ENCODE measurements around the gene SOX4. TPM values are rescaled to one million over a fixed set of nuclear protein-coding genes. Genes with fewer than 3 reads are reported as not detected.
A peak's percentile ranks its signal among the peaks of the same experiment; 100 is the strongest.

Gene SOX4
- total and polyA plus RNA-seq, 2 experiments from 2014 or later: 4.5 to 6.3 TPM

DNA sequence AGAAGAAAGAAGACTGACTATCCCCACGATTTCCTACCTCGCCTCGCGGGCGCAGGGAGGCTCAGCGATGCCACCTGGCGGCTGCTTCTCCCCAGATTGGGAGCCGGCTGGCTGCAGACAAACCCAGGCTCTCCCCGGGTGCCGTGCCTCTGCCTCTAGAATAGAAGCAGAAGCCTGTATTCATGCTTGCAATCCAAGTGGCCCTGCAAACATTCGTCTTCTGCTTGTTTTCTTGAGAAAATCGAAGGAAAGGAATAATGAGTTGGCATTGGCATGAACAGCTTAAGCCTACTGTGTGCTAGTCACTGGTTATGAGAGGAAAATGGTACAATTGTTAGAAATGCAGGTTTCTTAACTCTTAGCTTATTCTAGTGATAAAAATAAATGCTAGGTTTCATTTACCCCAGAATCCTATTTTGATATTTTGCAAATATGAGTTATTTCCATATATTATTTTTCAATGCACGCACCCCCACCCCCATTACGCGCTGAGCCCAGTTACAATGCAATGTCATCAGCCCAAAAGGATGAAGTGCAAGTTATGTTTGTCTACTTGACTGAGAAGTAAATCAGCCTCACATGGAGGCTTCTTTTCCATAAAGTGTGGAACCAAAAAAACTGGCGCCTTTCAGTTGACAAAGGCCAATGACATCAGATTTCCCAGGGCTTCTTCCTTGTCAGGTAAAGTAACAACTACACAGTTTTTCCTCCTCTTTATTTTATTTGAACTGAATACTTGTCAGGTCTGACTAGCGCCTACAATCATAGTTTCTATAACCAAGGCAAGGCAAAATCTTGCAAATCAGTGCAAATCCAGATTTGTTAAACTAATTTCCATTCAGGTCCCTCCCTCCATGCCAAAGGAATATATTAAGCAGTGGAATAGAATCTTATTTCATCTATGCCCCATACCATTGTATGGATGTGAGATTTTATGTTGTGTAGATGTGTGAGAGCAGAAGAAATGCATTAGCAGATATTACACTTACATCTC, 3.9 kb upstream of the SOX4 start:
- no peaks in the 10 kb centered on the region for H3K36me3 ChIP-seq (ENCODE audit: low read depth)
- TF ChIP-seq EZH2phosphoT487 (IDR thresholded peaks at IDR 0.05; ENCODE audit: insufficient read depth, low read depth) (no peak), EZH2 (IDR thresholded peaks at IDR 0.05; ENCODE audit: insufficient read depth, poor library complexity, severe bottlenecking) (no peak)
- in situ Hi-C loops (cut with MboI): loop anchor here (10.0 kb wide), 2 partner anchors 715 to 1025 kb away; no protein-coding TSS in a partner anchor
- H3K9ac ChIP-seq: peak overlapping the region; percentile 79
- H4K20me1 ChIP-seq (ENCODE audit: insufficient read depth): no peaks in the 10 kb centered on the region
- 0 out of 2 replicates have a peak, but pooled peaks cover 4% of the 10 kb centered on the region for H3K4me1 ChIP-seq (ENCODE audit: insufficient read depth)
- DNase-seq: peak; percentile 91
- H3F3A ChIP-seq (ENCODE audit: insufficient read depth): peaks cover 11% of the 10 kb centered on the region
- no peaks in the 10 kb centered on the region for H3K9me3 ChIP-seq (ENCODE audit: low read depth)
- no peaks in the 10 kb centered on the region for H3K27me3 ChIP-seq (replicated peaks; ENCODE audit: insufficient read depth)
- no peaks in the 10 kb centered on the region for H3K9me2 ChIP-seq (ENCODE audit: insufficient read depth)
- peak overlapping the region; percentile 99 for H3K4me3 ChIP-seq
- peak overlapping the region; percentile 47; the same call in 1 of the 2 replicates for H3K27ac ChIP-seq
- 26 to 27% methylated on average over 17 of the region's 17 CpGs for WGBS, 2 experiments (ENCODE audit: low coverage in 1 of 2, low lambda C conversion rate in 2 of 2, missing lambda C conversion rate in 2 of 2)
- H3K4me2 ChIP-seq (ENCODE audit: unreplicated experiment): peak overlapping the region; percentile 96
- no peaks in the 10 kb centered on the region for H3K79me2 ChIP-seq (ENCODE audit: insufficient read depth)
- H2AFZ ChIP-seq: peak overlapping the region; percentile 100

DNA sequence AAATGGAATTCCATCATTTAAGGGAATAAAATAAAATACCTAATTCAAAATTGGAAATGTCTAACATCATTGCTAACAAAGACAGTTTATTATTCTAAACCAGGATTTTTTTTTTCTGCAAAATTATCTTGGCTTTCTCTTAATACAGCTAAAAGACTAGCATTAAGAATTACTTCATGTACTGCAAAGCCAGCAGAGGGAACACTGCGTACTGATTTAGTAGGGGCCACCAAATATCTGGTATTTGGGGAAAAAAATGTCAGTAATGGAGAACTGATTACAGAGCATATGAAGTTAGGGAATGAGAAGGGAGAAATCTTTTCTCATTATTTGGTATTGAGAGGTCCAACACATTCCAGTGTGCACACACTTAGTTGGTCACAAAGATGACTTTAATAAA, 3.2 kb upstream of the SOX4 start:
- Histone ChIP-seq H3K79me2 (ENCODE audit: insufficient read depth) (no peaks in the 10 kb centered on the region), H3F3A (ENCODE audit: insufficient read depth) (peaks cover 11% of the 10 kb centered on the region), H3K27ac (no peak overlapping the region), H4K20me1 (ENCODE audit: insufficient read depth) (no peaks in the 10 kb centered on the region), H3K9ac (no peak overlapping the region), H3K4me1 (ENCODE audit: insufficient read depth) (0 out of 2 replicates have a peak, but pooled peaks cover 4% of the 10 kb centered on the region), H3K9me3 (ENCODE audit: low read depth) (no peaks in the 10 kb centered on the region), H3K4me3 (no peak overlapping the region), H3K36me3 (ENCODE audit: low read depth) (no peaks in the 10 kb centered on the region), H3K4me2 (ENCODE audit: unreplicated experiment) (no peak overlapping the region), H3K9me2 (ENCODE audit: insufficient read depth) (no peaks in the 10 kb centered on the region), H2AFZ (no peak overlapping the region), H3K27me3 (replicated peaks; ENCODE audit: insufficient read depth) (no peaks in the 10 kb centered on the region)
- 61 to 73% methylated on average over 1 of the region's 1 CpG for whole genome bisulfite sequencing, 2 experiments (ENCODE audit: low coverage in 1 of 2, low lambda C conversion rate in 2 of 2, missing lambda C conversion rate in 2 of 2)
- no peak for TF ChIP-seq EZH2 (IDR thresholded peaks at IDR 0.05; ENCODE audit: insufficient read depth, poor library complexity, severe bottlenecking)
- TF ChIP-seq EZH2phosphoT487 (IDR thresholded peaks at IDR 0.05; ENCODE audit: insufficient read depth, low read depth): no peak
- in situ Hi-C loops (cut with MboI): no loop called here
- DNase-seq: no peak

DNA sequence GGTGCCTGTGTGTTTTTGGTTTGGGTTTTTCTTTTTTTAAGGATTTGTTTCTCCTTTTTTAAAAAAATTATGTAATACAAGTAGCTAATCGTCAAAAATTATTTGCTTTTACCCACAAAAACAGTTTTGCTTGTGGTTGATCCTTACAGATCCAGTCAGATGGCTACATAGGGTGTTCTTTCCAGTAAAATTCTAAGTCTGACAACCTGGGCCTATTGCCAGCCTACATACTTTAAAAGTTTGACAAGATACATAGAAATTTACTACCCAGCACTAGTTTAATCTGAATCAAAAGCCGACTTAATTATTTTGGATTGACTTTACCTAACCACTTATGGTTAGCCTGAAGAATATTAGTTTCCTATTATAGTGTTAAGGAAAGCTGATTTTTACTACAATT, 2.1 kb upstream of the SOX4 start:
- 79 to 80% methylated on average over 2 of the region's 2 CpGs for WGBS, 2 experiments (ENCODE audit: low coverage in 1 of 2, low lambda C conversion rate in 2 of 2, missing lambda C conversion rate in 2 of 2)

DNA sequence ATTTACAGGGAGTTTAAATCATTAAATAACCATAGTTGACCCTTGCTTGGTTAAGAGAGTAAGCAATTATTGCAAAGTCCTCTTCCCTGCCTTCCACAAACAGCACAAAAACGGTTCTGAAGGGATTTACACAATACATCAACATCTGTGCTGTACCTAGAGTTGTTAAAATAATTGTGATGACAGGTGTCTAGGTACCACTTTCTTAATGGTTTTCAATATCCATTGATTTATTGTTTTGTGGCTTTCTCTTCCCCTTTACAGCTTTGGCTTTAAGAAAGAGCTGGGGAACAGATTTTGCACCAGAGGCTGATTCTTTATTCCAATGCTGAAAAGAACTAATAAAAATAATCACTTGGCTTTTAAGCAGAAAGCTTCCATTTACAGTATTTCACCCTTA, 598 bp upstream of the SOX4 start:
- H3K4me1 ChIP-seq (ENCODE audit: insufficient read depth): 0 out of 2 replicates have a peak, but pooled peaks cover 4% of the 10 kb centered on the region
- WGBS, 2 experiments (ENCODE audit: low coverage in 1 of 2, low lambda C conversion rate in 2 of 2, missing lambda C conversion rate in 2 of 2): 0% methylated on average over 1 of the region's 1 CpG
- in situ Hi-C loops (cut with MboI): no loop called here
- peaks cover 22% of the 10 kb centered on the region for H3K79me2 ChIP-seq (ENCODE audit: insufficient read depth)
- peak overlapping the region; percentile 94 for H2AFZ ChIP-seq
- no peaks in the 10 kb centered on the region for H3K9me3 ChIP-seq (ENCODE audit: low read depth)
- H3K9ac ChIP-seq: peak overlapping the region; percentile 44; the same call in 1 of the 2 replicates
- DNase-seq: no peak
- H4K20me1 ChIP-seq (ENCODE audit: insufficient read depth): no peaks in the 10 kb centered on the region
- no peak overlapping the region for H3K27ac ChIP-seq
- TF ChIP-seq EZH2 (IDR thresholded peaks at IDR 0.05; ENCODE audit: insufficient read depth, poor library complexity, severe bottlenecking): no peak
- no peak for TF ChIP-seq EZH2phosphoT487 (IDR thresholded peaks at IDR 0.05; ENCODE audit: insufficient read depth, low read depth)
- peak overlapping the region; percentile 88 for H3K4me3 ChIP-seq
- peak overlapping the region; percentile 94 for H3K4me2 ChIP-seq (ENCODE audit: unreplicated experiment)
- peaks cover 13% of the 10 kb centered on the region for H3F3A ChIP-seq (ENCODE audit: insufficient read depth)
- no peaks in the 10 kb centered on the region for H3K9me2 ChIP-seq (ENCODE audit: insufficient read depth)
- H3K27me3 ChIP-seq (replicated peaks; ENCODE audit: insufficient read depth): no peaks in the 10 kb centered on the region
- no peaks in the 10 kb centered on the region for H3K36me3 ChIP-seq (ENCODE audit: low read depth)

More for the DNA sequence above, 2.1 kb upstream of the SOX4 start:
- H3K27me3 ChIP-seq (replicated peaks; ENCODE audit: insufficient read depth): no peaks in the 10 kb centered on the region
- in situ Hi-C loops (cut with MboI): no loop called here
- no peaks in the 10 kb centered on the region for H3K9me3 ChIP-seq (ENCODE audit: low read depth)
- 0 out of 2 replicates have a peak, but pooled peaks cover 4% of the 10 kb centered on the region for H3K4me1 ChIP-seq (ENCODE audit: insufficient read depth)
- no peak overlapping the region for H2AFZ ChIP-seq
- peaks cover 16% of the 10 kb centered on the region for H3F3A ChIP-seq (ENCODE audit: insufficient read depth)
- H3K4me3 ChIP-seq: no peak overlapping the region
- H3K27ac ChIP-seq: no peak overlapping the region
- H3K79me2 ChIP-seq (ENCODE audit: insufficient read depth): peaks cover 9% of the 10 kb centered on the region
- H3K36me3 ChIP-seq (ENCODE audit: low read depth): no peaks in the 10 kb centered on the region
- H3K9ac ChIP-seq: no peak overlapping the region
- H4K20me1 ChIP-seq (ENCODE audit: insufficient read depth): no peaks in the 10 kb centered on the region
- no peak for TF ChIP-seq EZH2 (IDR thresholded peaks at IDR 0.05; ENCODE audit: insufficient read depth, poor library complexity, severe bottlenecking)
- TF ChIP-seq EZH2phosphoT487 (IDR thresholded peaks at IDR 0.05; ENCODE audit: insufficient read depth, low read depth): no peak
- no peak overlapping the region for H3K4me2 ChIP-seq (ENCODE audit: unreplicated experiment)
- no peaks in the 10 kb centered on the region for H3K9me2 ChIP-seq (ENCODE audit: insufficient read depth)
- no peak for DNase-seq
